HG02623 (cell line): Measurements from ENCODE around the gene ABI1.
"Not testable (repeated sequence)": the region's sequence is repeated elsewhere in the genome, so short reads cannot be mapped to it uniquely, and the experiment has no call there.

Experiments
- ATAC-seq: cut with Tn5 transposase; IDR thresholded peaks from one replicate; pipeline ENCODE4 v1.9.1; 2021; ENCODE audit warnings: moderate library complexity; ENCODE audit not compliant: unreplicated experiment

The ABI1 gene

GRCh38 chr10:26860443-26861204, at the start of gene ABI1:
Gene ABI1, minus strand, starts transcription at chr10:26860958. Its CDS starts 95 bp downstream, at chr10:26860863.
- peak; percentile 74 for ATAC-seq

- ATAC-seq: no peak
These were observed 49.0 kb upstream of the ABI1 start for GRCh38 chr10:26909753-26910152.

- not testable (repeated sequence) for ATAC-seq
These were observed 44.6 kb upstream of the ABI1 start for GRCh38 chr10:26905253-26905781.

- no peak for ATAC-seq
These were observed 42.9 kb upstream of the ABI1 start for GRCh38 chr10:26903431-26904217.

- ATAC-seq: peak; percentile 81
These were observed 31.7 kb upstream of the ABI1 start for GRCh38 chr10:26892306-26892923.

- ATAC-seq: no peak
These were observed 30.2 kb upstream of the ABI1 start for GRCh38 chr10:26890956-26891355.

GRCh38 chr10:26887611-26888215, 27.0 kb upstream of the ABI1 start:
- no peak for ATAC-seq

- ATAC-seq: peak; percentile 52
These were observed 21.0 kb upstream of the ABI1 start for GRCh38 chr10:26881600-26882331.

- no peak for ATAC-seq
These were observed 19.0 kb upstream of the ABI1 start for GRCh38 chr10:26879744-26880143.

- ATAC-seq: no peak
These were observed 10.0 kb upstream of the ABI1 start for GRCh38 chr10:26870766-26871165.

- no peak for ATAC-seq
These were observed 8.8 kb upstream of the ABI1 start for GRCh38 chr10:26869528-26869927.

GRCh38 chr10:26863351-26864076, 2.8 kb upstream of the ABI1 start:
- ATAC-seq: no peak

- no peak for ATAC-seq
These were observed 644 bp upstream of the ABI1 start for GRCh38 chr10:26861205-26861998.

GRCh38 chr10:26860102-26860442, 686 bp downstream of the ABI1 start:
- ATAC-seq: peak; percentile 6

GRCh38 chr10:26859241-26860101, 1.3 kb downstream of the ABI1 start:
- ATAC-seq: no peak

- ATAC-seq: no peak
These were observed 2.1 kb downstream of the ABI1 start for GRCh38 chr10:26858707-26859034.

- ATAC-seq: no peak
These were observed 2.6 kb downstream of the ABI1 start for GRCh38 chr10:26857991-26858706.

GRCh38 chr10:26857553-26857952, 3.2 kb downstream of the ABI1 start:
- not testable (repeated sequence) for ATAC-seq
